Heart left ventricle (tissue), 16 donors: ENCODE results near the gene OTOGL. TPM values are rescaled to one million over a fixed set of nuclear protein-coding genes. Genes with fewer than 3 reads are reported as not detected.

ENCODE experiments used
- ATAC-seq, 4 donors: fragments of 200-7000 bp; cut with Tn5 transposase; one replicate each; pipeline ENCODE4 v1.9.1; 2020 to 2022; ENCODE audit warnings: moderate library complexity in 4 of 4, mild to moderate bottlenecking in 3 of 4, moderate number of reproducible peaks in 1 of 4
- DNase-seq, 5 donors: peaks; one replicate each; pipeline ENCODE4 v3.0.0-alpha.2; 2020
- H3K27ac ChIP-seq, 12 donors: fragments of 200-600 bp; sonication (generic) in 4 of 12; one replicate each; pipeline versions ENCODE4 v1.5.0 to v1.8.0; 2016 to 2022; ENCODE audit warnings: mild to moderate bottlenecking in 2 of 12
- H3K27me3 ChIP-seq, 9 donors: fragments of 200-600 bp; sonication (generic) in 2 of 9; one replicate each; pipeline versions ENCODE4 v1.5.1 to v1.8.0; 2016 to 2022; ENCODE audit warnings: mild to moderate bottlenecking in 3 of 9
- H3K36me3 ChIP-seq, 9 donors: fragments of 200-600 bp; sonication (generic) in 2 of 9; one replicate each; pipeline versions ENCODE4 v1.5.0 to v1.8.0; 2018 to 2022; ENCODE audit warnings: mild to moderate bottlenecking in 2 of 9
- H3K4me1 ChIP-seq, 12 donors: fragments of 200-600 bp; sonication (generic) in 4 of 12; one replicate each; pipeline versions ENCODE4 v1.5.0 to v1.8.0; 2016 to 2022; ENCODE audit warnings: mild to moderate bottlenecking in 3 of 12
- H3K4me3 ChIP-seq, 12 donors: fragments of 200-600 bp; sonication (generic) in 4 of 12; one replicate each; pipeline versions ENCODE4 v1.5.0 to v1.8.0; 2017 to 2022; ENCODE audit warnings: mild to moderate bottlenecking in 9 of 12, moderate library complexity in 4 of 12
- H3K9me3 ChIP-seq, 12 donors: fragments of 200-600 bp; sonication (generic) in 4 of 12; one replicate each; pipeline versions ENCODE4 v1.5.0 to v1.8.0; 2016 to 2022; ENCODE audit warnings: mild to moderate bottlenecking in 1 of 12
- POLR2A ChIP-seq, 2 donors: fragments of 450-650 bp; IDR thresholded peaks; one replicate each; pipeline ENCODE4 v1.6.1; 2017; ENCODE audit warnings: antibody characterized with exemption in 2 of 2, mild to moderate bottlenecking in 2 of 2, moderate library complexity in 2 of 2
- WGBS, 4 donors: extraction: QIAGEN DNeasy Blood & Tissue Kit in 2 of 4; methylation state at CpG; one replicate each; pipeline versions ENCODE4 v1.1.5 to v1.1.7; 2013 to 2018; 5-methylcytosine and 5-hydroxymethylcytosine counted together
- intact Hi-C, 10 donors: fragments of 100-400 bp; cut with DNase I; formaldehyde crosslinking; loops; one replicate each; pipeline versions ENCODE4 v1.11.1 to v1.14.2; 2022
- polyA plus RNA-seq, 2 donors: library from polyadenylated mRNA; stranded (reverse); fragments of 200-250 nt; gene quantifications; one replicate each; pipeline ENCODE4 v1.2.3, GENCODE V29; 2013
- total RNA-seq, 9 donors: library from RNA; depleted of rRNA in 2 of 9; stranded (reverse); fragments of >200 nt in 2 of 9; fragmentation: NEBNext Ultra II Directional in 3 of 9; extraction: Animal tissue kit (Norgen Biotek cat#: 25700) in 3 of 9; gene quantifications; one replicate each; pipeline versions ENCODE4 v1.1.0 to v1.2.4, GENCODE V29; 2016 to 2023
- TF ChIP-seq, protein P1 (sequence below), 12 donors: fragments of 200-600 bp; sonication (generic) in 4 of 12; IDR thresholded peaks; one replicate each; pipeline versions ENCODE4 v1.5.0 to v1.8.0; 2018 to 2022; ENCODE audit warnings: antibody characterized with exemption in 12 of 12, mild to moderate bottlenecking in 5 of 12
- donor health status: ischemic (EF 13 %, LVEDD 7.1; RV severe dilation, severe dysfunction).
- donor health status: healthy with polysubstance abuse.
- donor health status: DM: no; HTN: yes; CAD: no.
- donor health status: DM: no; HTN: no; CAD: no.
- donor health status: ischemic (EF 25% LVEDD 6.9; RV normal size, moderate dysfunction).
- donor health status: ischemic (EF 25% LVEDD 5.7; RV mildly dilated, moderate dysfunction).
- donor health status: healthy.
- donor health status: DM: yes; HTN: yes; CAD: no.
- donor health status: ischemic (EF 35%, LVEDD 5.7; RV mildly dilated, moderate dysfunction).
- donor health status: nonischemic (EF 11% LVEDD 7.7; RV severe dilation, severe dysfunction).
- donor health status: DM: yes; HTN: yes; CAD: no.
- donor health status: PGD.
- donor health status: ischemic (EF 29% LVEDD 5.4; RV normal size, mild dysfunction).
- donor health status: nonischemic (EF 23%, LVEDD 6.1; RV moderate dilation, normal function).

OTOGL gene
- total and polyA plus RNA-seq, 11 donors = 0.05 to 1.3 (median 0.27) TPM

DNA sequence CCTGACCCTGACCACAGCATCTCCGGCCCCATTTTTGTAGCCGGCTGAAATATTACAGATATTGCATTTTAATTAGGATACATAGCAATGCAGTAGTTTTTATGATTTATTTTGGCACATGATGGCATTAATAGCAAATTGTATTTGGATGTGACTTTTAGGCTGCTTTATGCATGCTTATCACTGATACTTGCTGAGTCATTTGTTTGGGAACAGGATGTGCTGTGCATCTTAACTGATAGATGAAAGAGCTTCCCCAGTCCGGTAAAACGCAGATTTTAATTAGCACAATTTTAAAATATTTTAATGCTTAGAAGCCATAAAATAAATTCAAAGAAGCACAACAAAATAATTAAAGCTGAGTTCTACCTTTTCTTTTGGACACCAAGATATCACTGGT is 90.7 kb downstream of the OTOGL start:
- Histone ChIP-seq H3K9me3 (no peaks in the 10 kb centered on the region), H3K27ac (no peak overlapping the region), H3K4me3 (no peak overlapping the region), H3K36me3 (no peaks in the 10 kb centered on the region), H3K4me1 (peaks cover 0 to 38% (median 16%) of the 10 kb centered on the region in 12 donors), H3K27me3 (no peaks in the 10 kb centered on the region)
- DNase-seq (no peak), ATAC-seq (no peak)
- 70 to 79% (median 74%) methylated on average over 4 of the region's 4 CpGs for WGBS, 4 donors
- TF ChIP-seq, protein P1, sequence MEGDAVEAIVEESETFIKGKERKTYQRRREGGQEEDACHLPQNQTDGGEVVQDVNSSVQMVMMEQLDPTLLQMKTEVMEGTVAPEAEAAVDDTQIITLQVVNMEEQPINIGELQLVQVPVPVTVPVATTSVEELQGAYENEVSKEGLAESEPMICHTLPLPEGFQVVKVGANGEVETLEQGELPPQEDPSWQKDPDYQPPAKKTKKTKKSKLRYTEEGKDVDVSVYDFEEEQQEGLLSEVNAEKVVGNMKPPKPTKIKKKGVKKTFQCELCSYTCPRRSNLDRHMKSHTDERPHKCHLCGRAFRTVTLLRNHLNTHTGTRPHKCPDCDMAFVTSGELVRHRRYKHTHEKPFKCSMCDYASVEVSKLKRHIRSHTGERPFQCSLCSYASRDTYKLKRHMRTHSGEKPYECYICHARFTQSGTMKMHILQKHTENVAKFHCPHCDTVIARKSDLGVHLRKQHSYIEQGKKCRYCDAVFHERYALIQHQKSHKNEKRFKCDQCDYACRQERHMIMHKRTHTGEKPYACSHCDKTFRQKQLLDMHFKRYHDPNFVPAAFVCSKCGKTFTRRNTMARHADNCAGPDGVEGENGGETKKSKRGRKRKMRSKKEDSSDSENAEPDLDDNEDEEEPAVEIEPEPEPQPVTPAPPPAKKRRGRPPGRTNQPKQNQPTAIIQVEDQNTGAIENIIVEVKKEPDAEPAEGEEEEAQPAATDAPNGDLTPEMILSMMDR (IDR thresholded peaks at IDR 0.05) = no peak
- intact Hi-C loops = loop anchor here in 2 of 10 donors (10.0 kb wide), 2 partner anchors 445 to 575 kb away; no protein-coding TSS in a partner anchor

DNA sequence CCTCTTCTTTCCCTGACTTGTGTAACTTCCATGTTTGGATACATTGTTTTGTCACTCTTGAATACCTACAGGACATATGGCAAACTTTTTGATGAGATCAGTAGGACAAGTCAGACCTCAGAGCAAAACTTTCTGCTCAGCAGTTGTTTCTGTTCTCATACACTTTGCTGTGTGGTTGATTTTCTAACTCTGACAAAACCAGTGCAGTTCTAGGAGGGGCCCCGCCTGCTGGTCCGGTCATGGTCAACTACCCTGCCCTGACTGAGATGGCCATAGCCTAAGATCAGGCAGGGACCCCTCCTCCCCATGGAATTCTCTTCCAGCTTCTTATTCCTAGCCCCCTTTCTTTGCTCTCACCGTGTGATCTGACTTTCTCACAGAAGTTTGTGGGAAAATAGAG is 92.8 kb downstream of the OTOGL start:
- 77 to 87% (median 81%) methylated on average over 3 of the region's 3 CpGs for WGBS, 4 donors
- TF ChIP-seq POLR2A (IDR thresholded peaks at IDR 0.05) = no peak
- TF ChIP-seq, protein P1 (IDR thresholded peaks at IDR 0.05) = no peak
- Histone ChIP-seq H3K27ac (peak overlapping the region in 1 of 12 donors; percentile 20), H3K4me3 (no peak overlapping the region), H3K4me1 (peaks cover 0 to 26% (median 14%) of the 10 kb centered on the region in 12 donors), H3K9me3 (no peaks in the 10 kb centered on the region), H3K27me3 (no peaks in the 10 kb centered on the region), H3K36me3 (no peaks in the 10 kb centered on the region)
- DNase-seq = no peak
- ATAC-seq = no peak
- intact Hi-C loops = loop anchor here in 2 of 10 donors (10.0 kb wide), 2 partner anchors 447 to 573 kb away; no protein-coding TSS in a partner anchor

DNA sequence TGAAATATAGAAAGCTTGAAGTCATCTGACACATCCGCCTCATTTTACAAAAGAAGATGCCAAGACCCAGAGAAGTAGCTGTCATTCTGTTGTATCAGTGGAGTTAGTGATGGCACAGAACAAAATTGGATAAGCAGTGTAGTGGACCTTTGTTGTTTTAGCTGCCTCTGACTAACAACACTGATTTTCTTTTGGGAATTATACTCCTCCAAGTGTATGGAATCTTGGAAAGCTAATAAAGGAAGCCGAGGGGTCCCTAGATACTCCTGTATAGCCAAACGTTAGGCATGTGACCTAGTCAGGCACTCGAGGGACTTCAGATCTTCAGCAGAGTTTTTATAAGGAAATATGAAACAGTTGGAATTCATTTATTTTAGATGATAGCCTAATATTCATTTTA is 94.5 kb downstream of the OTOGL start:
- peaks cover 0 to 9% (median 0%) of the 10 kb centered on the region in 12 donors for H3K4me1 ChIP-seq
- no peak overlapping the region for H3K4me3 ChIP-seq
- intact Hi-C loops = loop anchor here in 7 of 10 donors (2.0 to 10.0 kb wide), 4 partner anchors 75 to 571 kb away; no protein-coding TSS in a partner anchor
- H3K27ac ChIP-seq = peak overlapping the region in 1 of 12 donors; percentile 21
- ATAC-seq = peak in 2 of 4 donors; percentile 34 to 53
- H3K9me3 ChIP-seq = no peaks in the 10 kb centered on the region
- no peaks in the 10 kb centered on the region for H3K36me3 ChIP-seq
- WGBS, 4 donors = 48 to 63% (median 55%) methylated on average over 4 of the region's 4 CpGs
- H3K27me3 ChIP-seq = no peaks in the 10 kb centered on the region
- TF ChIP-seq, protein P1 (IDR thresholded peaks at IDR 0.05) = no peak
- no peak for TF ChIP-seq POLR2A (IDR thresholded peaks at IDR 0.05)
- peak in 1 of 5 donors; percentile 12 for DNase-seq

DNA sequence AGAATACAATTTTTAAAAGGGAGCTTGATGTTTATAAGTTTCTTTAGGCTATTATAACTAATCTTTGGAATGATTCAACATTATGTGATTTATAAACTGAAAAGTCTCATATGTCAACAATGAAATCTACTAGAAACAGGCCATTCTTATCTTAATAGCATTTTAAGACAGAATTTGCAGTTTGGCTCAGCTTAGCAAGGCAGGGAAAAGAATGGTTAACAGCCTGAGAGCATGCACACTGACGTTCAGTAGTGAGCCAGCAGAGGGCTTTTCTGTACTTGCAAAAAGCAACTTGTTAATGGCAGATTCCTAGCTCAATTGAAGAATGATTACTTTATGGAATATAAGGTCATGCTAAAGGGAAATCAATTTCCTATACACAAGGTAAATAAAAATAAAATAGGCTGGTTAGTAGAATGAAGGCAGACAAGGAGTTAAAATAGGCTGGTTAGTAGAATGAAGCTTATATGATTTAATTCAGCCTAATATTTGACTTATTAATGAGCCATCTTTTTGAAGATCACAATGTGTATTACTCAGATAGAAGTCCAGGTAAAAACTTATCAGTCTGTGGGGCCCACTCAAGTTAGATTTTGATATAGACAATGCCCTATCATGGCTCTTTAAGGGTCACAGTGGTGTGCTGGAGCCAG is 95.9 kb downstream of the OTOGL start:
- H3K9me3 ChIP-seq = no peaks in the 10 kb centered on the region
- H3K4me1 ChIP-seq = peaks cover 0 to 5% (median 0%) of the 10 kb centered on the region in 12 donors
- intact Hi-C loops = loop anchor here (1.0 to 10.0 kb wide), 7 partner anchors 72 to 570 kb away; no protein-coding TSS in a partner anchor
- DNase-seq = peak in 1 of 5 donors; percentile 24
- peak in 2 of 4 donors; percentile 52 to 67 for ATAC-seq
- TF ChIP-seq POLR2A (IDR thresholded peaks at IDR 0.05) = no peak
- TF ChIP-seq, protein P1 (IDR thresholded peaks at IDR 0.05) = peak; percentile 31 to 71 (median 51)
- H3K4me3 ChIP-seq = no peak overlapping the region
- peak overlapping the region in 1 of 12 donors; percentile 5 for H3K27ac ChIP-seq
- WGBS, 4 donors = 0 to 6% (median 4%) methylated on average over 1 of the region's 1 CpG
- no peaks in the 10 kb centered on the region for H3K27me3 ChIP-seq
- H3K36me3 ChIP-seq = no peaks in the 10 kb centered on the region
